ENCODE measurements around the gene HIPK2. TPM values are rescaled to one million over a fixed set of nuclear protein-coding genes. Genes with fewer than 3 reads are reported as not detected.

Gene HIPK2
- total and polyA plus RNA-seq, 7 donors, result 2.4 to 15.7 (median 7.9) TPM

- H3K27me3 ChIP-seq, result no peaks in the 10 kb centered on the region
- no peaks in the 10 kb centered on the region for H3K36me3 ChIP-seq
- H3K4me1 ChIP-seq, result peaks cover 0 to 7% (median 1%) of the 10 kb centered on the region in 4 donors
- intact Hi-C loops (cut with DNase I), result no loop called here
- TF ChIP-seq POLR2AphosphoS5 (IDR thresholded peaks at IDR 0.05), result no peak
- TF ChIP-seq POLR2A (IDR thresholded peaks at IDR 0.05), result no peak
- TF ChIP-seq CTCF (IDR thresholded peaks at IDR 0.05), result no peak
- TF ChIP-seq EP300 (IDR thresholded peaks at IDR 0.05), result no peak
- no peaks in the 10 kb centered on the region for H3K9me3 ChIP-seq
- DNase-seq, result no peak
- 82% methylated on average over 4 of the region's 4 CpGs for WGBS, 2 donors
- no peak overlapping the region for H3K27ac ChIP-seq
- no peak overlapping the region for H3K4me3 ChIP-seq
Measured at GRCh38 chr7:139651914-139652313, 125.9 kb downstream of the HIPK2 start.

- H3K27me3 ChIP-seq, result no peaks in the 10 kb centered on the region
- DNase-seq, result no peak
- TF ChIP-seq CTCF (IDR thresholded peaks at IDR 0.05), result no peak
- no peak for TF ChIP-seq POLR2A (IDR thresholded peaks at IDR 0.05)
- no peak for TF ChIP-seq POLR2AphosphoS5 (IDR thresholded peaks at IDR 0.05)
- no peak for TF ChIP-seq EP300 (IDR thresholded peaks at IDR 0.05)
- 87 to 90% methylated on average over 6 of the region's 6 CpGs for WGBS, 2 donors
- H3K4me3 ChIP-seq, result no peak overlapping the region
- H3K36me3 ChIP-seq, result no peaks in the 10 kb centered on the region
- H3K4me1 ChIP-seq, result peaks cover 0 to 8% (median 1%) of the 10 kb centered on the region in 4 donors
- intact Hi-C loops (cut with DNase I), result no loop called here
- H3K9me3 ChIP-seq, result no peaks in the 10 kb centered on the region
- H3K27ac ChIP-seq, result no peak overlapping the region
Measured at GRCh38 chr7:139651308-139651707, 126.5 kb downstream of the HIPK2 start.

- DNase-seq, result no peak
- intact Hi-C loops (cut with DNase I), result no loop called here
Measured at GRCh38 chr7:139650429-139651100, 127.2 kb downstream of the HIPK2 start.

GRCh38 chr7:139648941-139649425 is 128.8 kb downstream of the HIPK2 start:
- Histone ChIP-seq H3K27ac (peak overlapping the region in 3 of 4 donors; percentile 16 to 47 (median 35)), H3K4me1 (peaks cover 0 to 12% (median 1%) of the 10 kb centered on the region in 4 donors), H3K4me3 (no peak overlapping the region), H3K27me3 (no peaks in the 10 kb centered on the region), H3K9me3 (no peaks in the 10 kb centered on the region), H3K36me3 (no peaks in the 10 kb centered on the region)
- intact Hi-C loops (cut with DNase I), result loop anchor here (5.0 kb wide), 1 partner anchor 128 kb away; the partner anchor contains the start of gene HIPK2
- TF ChIP-seq POLR2AphosphoS5 (IDR thresholded peaks at IDR 0.05) (peak in 1 of 4 donors; percentile 28), EP300 (IDR thresholded peaks at IDR 0.05) (no peak), CTCF (IDR thresholded peaks at IDR 0.05) (no peak), POLR2A (IDR thresholded peaks at IDR 0.05) (no peak)
- DNase-seq, result no peak
- 43 to 69% methylated on average over 14 of the region's 14 CpGs for WGBS, 2 donors

More at GRCh38 chr7:139650429-139651100, 127.2 kb downstream of the HIPK2 start:
- TF ChIP-seq EP300 (IDR thresholded peaks at IDR 0.05) (no peak), POLR2AphosphoS5 (IDR thresholded peaks at IDR 0.05) (no peak), CTCF (IDR thresholded peaks at IDR 0.05) (no peak), POLR2A (IDR thresholded peaks at IDR 0.05) (no peak)
- 91% methylated on average over 12 of the region's 12 CpGs for WGBS, 2 donors
- no peaks in the 10 kb centered on the region for H3K36me3 ChIP-seq
- H3K9me3 ChIP-seq, result no peaks in the 10 kb centered on the region
- peak overlapping the region in 1 of 4 donors; percentile 12 for H3K27ac ChIP-seq
- H3K4me1 ChIP-seq, result peaks cover 0 to 12% (median 1%) of the 10 kb centered on the region in 4 donors
- no peak overlapping the region for H3K4me3 ChIP-seq
- H3K27me3 ChIP-seq, result no peaks in the 10 kb centered on the region
